ENCODE data around the gene MGAT4B.

DNA sequence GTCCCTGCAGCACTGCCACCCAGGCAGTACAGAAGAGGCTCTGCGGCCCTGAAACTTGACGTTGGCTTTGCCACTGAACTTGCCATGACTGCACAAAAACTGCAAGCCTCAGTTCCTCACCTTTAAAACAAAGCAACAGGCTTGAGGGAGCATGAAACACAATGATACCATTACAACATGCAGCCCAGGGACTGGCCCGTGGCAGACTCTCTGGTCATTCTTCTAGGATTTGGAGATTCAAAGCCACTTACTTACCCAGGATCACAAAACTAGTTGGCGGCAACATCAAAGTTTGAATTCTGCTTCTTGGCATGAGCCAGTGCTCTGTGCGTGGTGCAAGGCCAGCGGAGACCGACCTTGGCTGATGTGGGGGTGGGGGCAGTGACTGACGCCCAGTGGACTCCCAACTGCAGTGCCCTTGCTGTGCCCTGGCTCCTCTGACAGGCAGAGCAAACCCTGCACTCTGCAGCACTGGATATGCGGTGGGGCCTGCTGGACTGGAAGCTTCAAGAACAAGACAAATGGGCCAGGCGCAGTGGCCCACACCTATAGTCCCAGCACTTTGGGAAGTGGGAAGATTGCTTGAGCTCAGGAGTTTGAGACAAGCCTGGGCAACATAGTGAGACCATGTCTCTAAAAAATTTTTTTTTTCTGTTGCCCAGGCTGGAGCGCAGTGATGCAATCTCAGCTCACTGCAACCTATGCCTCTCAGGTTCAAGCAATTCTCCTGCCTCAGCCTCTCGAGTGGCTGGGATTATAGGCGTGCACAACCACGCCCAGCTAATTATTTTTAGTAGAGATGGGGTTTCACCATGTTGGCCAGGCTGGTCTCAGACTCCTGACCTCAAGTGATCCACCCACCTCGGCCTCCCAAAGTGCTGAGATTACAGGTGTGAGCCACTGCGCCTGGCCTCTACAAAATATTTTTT, 32.9 kb upstream of the MGAT4B start:
- TF ChIP-seq KLF9 (CRISPR knock-in tag; IDR thresholded peaks at IDR 0.05; ENCODE audit: low read depth), result no peak
- TF ChIP-seq, protein P1, sequence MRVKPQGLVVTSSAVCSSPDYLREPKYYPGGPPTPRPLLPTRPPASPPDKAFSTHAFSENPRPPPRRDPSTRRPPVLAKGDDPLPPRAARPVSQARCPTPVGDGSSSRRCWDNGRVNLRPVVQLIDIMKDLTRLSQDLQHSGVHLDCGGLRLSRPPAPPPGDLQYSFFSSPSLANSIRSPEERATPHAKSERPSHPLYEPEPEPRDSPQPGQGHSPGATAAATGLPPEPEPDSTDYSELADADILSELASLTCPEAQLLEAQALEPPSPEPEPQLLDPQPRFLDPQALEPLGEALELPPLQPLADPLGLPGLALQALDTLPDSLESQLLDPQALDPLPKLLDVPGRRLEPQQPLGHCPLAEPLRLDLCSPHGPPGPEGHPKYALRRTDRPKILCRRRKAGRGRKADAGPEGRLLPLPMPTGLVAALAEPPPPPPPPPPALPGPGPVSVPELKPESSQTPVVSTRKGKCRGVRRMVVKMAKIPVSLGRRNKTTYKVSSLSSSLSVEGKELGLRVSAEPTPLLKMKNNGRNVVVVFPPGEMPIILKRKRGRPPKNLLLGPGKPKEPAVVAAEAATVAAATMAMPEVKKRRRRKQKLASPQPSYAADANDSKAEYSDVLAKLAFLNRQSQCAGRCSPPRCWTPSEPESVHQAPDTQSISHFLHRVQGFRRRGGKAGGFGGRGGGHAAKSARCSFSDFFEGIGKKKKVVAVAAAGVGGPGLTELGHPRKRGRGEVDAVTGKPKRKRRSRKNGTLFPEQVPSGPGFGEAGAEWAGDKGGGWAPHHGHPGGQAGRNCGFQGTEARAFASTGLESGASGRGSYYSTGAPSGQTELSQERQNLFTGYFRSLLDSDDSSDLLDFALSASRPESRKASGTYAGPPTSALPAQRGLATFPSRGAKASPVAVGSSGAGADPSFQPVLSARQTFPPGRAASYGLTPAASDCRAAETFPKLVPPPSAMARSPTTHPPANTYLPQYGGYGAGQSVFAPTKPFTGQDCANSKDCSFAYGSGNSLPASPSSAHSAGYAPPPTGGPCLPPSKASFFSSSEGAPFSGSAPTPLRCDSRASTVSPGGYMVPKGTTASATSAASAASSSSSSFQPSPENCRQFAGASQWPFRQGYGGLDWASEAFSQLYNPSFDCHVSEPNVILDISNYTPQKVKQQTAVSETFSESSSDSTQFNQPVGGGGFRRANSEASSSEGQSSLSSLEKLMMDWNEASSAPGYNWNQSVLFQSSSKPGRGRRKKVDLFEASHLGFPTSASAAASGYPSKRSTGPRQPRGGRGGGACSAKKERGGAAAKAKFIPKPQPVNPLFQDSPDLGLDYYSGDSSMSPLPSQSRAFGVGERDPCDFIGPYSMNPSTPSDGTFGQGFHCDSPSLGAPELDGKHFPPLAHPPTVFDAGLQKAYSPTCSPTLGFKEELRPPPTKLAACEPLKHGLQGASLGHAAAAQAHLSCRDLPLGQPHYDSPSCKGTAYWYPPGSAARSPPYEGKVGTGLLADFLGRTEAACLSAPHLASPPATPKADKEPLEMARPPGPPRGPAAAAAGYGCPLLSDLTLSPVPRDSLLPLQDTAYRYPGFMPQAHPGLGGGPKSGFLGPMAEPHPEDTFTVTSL (CRISPR knock-in tag; IDR thresholded peaks at IDR 0.05; ENCODE audit: borderline replicate concordance), result no peak
- TF ChIP-seq, protein P2, sequence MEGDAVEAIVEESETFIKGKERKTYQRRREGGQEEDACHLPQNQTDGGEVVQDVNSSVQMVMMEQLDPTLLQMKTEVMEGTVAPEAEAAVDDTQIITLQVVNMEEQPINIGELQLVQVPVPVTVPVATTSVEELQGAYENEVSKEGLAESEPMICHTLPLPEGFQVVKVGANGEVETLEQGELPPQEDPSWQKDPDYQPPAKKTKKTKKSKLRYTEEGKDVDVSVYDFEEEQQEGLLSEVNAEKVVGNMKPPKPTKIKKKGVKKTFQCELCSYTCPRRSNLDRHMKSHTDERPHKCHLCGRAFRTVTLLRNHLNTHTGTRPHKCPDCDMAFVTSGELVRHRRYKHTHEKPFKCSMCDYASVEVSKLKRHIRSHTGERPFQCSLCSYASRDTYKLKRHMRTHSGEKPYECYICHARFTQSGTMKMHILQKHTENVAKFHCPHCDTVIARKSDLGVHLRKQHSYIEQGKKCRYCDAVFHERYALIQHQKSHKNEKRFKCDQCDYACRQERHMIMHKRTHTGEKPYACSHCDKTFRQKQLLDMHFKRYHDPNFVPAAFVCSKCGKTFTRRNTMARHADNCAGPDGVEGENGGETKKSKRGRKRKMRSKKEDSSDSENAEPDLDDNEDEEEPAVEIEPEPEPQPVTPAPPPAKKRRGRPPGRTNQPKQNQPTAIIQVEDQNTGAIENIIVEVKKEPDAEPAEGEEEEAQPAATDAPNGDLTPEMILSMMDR (CRISPR knock-in tag; IDR thresholded peaks at IDR 0.05), result no peak
- no peak for TF ChIP-seq TP53 (CRISPR knock-in tag; conservative IDR thresholded peaks at IDR 0.05)

Measured in HepG2 (cell line).